ENCODE results near the gene FAM81B. TPM values are rescaled to one million over a fixed set of nuclear protein-coding genes. Genes with fewer than 3 reads are reported as not detected.
"Not testable (repeated sequence)": the region's sequence is repeated elsewhere in the genome, so short reads cannot be mapped to it uniquely, and the experiment has no call there.

Gene FAM81B, protein sequence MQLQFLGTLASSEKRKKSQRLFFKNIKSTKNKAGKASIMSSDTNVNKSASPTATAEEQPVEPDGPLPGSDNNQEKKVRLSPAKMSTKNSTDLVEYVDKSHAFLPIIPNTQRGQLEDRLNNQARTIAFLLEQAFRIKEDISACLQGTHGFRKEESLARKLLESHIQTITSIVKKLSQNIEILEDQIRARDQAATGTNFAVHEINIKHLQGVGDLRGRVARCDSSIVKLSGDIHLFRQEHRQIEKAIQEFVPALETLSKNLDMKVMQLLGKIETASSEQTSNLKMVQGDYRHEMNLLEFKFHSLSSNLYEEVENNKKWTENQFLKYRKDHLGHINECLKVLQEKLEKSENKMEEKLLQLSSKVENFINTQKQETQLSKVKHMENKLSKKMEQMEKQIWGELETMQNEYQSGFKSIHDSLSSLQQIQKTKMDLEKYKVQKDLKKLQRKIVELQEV
- polyA plus RNA-seq (2011; rRNA removed) = 0.05 TPM in 1 of 2 replicates, not detected in the other
- polyA plus RNA-seq (2012; cell fraction: cytosol; rRNA removed) = not detected in 2 replicates
- not detected in 2 replicates for polyA plus RNA-seq (2012; cell fraction: nucleus; rRNA removed)
- polyA plus RNA-seq (2017; fragmentation: RNase III; extraction: RNeasy Plus Mini Kit Qiagen cat#74134 plus additional on column Dnase treatment) = not detected in 3 replicates
- polyA minus RNA-seq (2011; rRNA and poly(A)+ RNA removed) = not detected in 2 replicates

- 55% methylated on average over 2 of the region's 2 CpGs for WGBS (ENCODE audit: missing lambda C conversion rate)
- no peak for FAIRE-seq
- DNase-seq (ENCODE audit: low read depth in 1 of 2, low spot score in 1 of 2) = no peak
- H3K9me3 ChIP-seq = no peaks in the 10 kb centered on the region
- ATAC-seq = no peak
- no peak within 1 kb of the TSS for H3K4me3 ChIP-seq
- no peak for TF ChIP-seq RFX5 (IDR thresholded peaks at IDR 0.05)
- TF ChIP-seq MYC (IDR thresholded peaks at IDR 0.05; ENCODE audit: borderline replicate concordance, low read length) = no peak
- no peak for TF ChIP-seq EHF (CRISPR knock-in tag; IDR thresholded peaks at IDR 0.05)
- no peak for TF ChIP-seq RARB (CRISPR knock-in tag; IDR thresholded peaks at IDR 0.05)
- no peak for TF ChIP-seq FOXS1 (CRISPR knock-in tag; IDR thresholded peaks at IDR 0.05)
- POLR2A ChIA-PET = no interaction called here
- H3K4me2 ChIP-seq = no peak within 1 kb of the TSS
- CTCF ChIA-PET = no interaction called here
- no peaks in the 10 kb centered on the region for H3K4me1 ChIP-seq
- H3K27ac ChIP-seq = no peak within 1 kb of the TSS
Observed at GRCh38 chr5:95390812-95391492, at the start of gene FAM81B. Gene FAM81B, plus strand, starts transcription at chr5:95391366. Its CDS starts 24 bp downstream, at chr5:95391390.

DNA sequence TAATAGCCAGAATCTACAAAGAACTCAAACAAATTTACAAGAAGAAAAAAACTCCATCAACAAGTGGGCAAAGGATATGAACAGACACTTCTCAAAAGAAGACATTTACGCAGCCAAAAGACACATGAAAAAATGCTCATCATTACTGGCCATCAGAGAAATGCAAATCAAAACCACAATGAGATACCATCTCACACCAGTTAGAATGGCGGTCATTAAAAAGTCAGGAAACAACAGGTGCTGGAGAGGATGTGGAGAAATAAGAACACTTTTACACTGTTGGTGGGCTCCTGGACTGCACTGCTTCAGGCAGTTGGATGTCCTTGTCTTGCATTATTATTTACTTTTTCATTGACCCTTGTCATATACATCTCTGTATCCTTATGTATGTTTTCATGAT is 49.7 kb upstream of the FAM81B start:
- H3K4me2 ChIP-seq; H3K4me3 ChIP-seq; H3K27ac ChIP-seq; DNase-seq (ENCODE audit: low read depth in 1 of 2, low spot score in 1 of 2); ATAC-seq; H3K9me3 ChIP-seq; POLR2A ChIA-PET; FAIRE-seq; H3K4me1 ChIP-seq: not testable (repeated sequence)
- CTCF ChIA-PET = interaction anchor here (0.6 kb wide), 1 partner anchor 69 kb away, joined by 3 read pairs; no protein-coding TSS in a partner anchor
- 34% methylated on average over 2 of the region's 2 CpGs for WGBS (ENCODE audit: missing lambda C conversion rate)

DNA sequence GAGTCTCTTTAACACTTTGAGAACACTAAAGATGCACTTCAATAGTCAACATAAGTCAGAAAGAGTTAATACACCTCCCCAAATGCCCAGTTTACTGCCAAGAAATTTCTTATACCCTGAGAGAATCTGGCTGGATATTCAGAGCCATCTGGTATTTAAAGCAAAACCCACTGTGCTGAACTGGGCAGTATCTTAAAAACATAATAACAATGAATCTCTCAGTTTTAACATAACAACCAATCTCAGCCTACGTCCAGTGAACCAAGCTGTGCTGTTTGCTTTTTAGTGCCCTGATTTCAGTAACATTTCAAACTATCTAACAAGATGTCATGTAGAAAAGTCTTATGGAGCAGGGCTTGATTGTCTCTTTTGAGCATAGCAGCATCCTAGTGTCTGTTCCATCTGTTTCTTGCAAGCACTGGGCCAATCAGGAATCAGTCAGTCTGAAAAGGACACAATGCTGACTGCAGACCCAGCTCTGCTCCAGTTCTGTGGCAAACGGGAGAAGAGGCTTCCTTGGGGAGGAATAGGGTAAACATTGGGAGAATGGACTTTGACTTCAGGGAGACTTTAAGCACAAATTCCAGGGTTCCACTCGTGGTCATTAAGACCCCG is 43.6 kb upstream of the FAM81B start:
- DNase-seq (ENCODE audit: low read depth in 1 of 2, low spot score in 1 of 2) = no peak
- ChIA-PET POLR2A (no interaction called here), CTCF (no interaction called here)
- Histone ChIP-seq H3K27ac (no peak overlapping the region), H3K4me3 (no peak overlapping the region), H3K9me3 (no peaks in the 10 kb centered on the region), H3K4me1 (no peaks in the 10 kb centered on the region), H3K4me2 (no peak overlapping the region)
- no peak for ATAC-seq
- WGBS (ENCODE audit: missing lambda C conversion rate) = 4% methylated on average over 4 of the region's 4 CpGs
- no peak for TF ChIP-seq MAX (IDR thresholded peaks at IDR 0.05)
- TF ChIP-seq HMGXB4 (CRISPR knock-in tag; IDR thresholded peaks at IDR 0.05; ENCODE audit: borderline replicate concordance) = no peak
- TF ChIP-seq ZSCAN20 (CRISPR knock-in tag; IDR thresholded peaks at IDR 0.05) = no peak
- no peak for TF ChIP-seq RFX5 (IDR thresholded peaks at IDR 0.05)
- no peak for TF ChIP-seq HES2 (IDR thresholded peaks at IDR 0.05)
- no peak for TF ChIP-seq CEBPB (IDR thresholded peaks at IDR 0.05)
- no peak for TF ChIP-seq HOXA7 (CRISPR knock-in tag; IDR thresholded peaks at IDR 0.05)
- no peak for FAIRE-seq

- H3K4me2 ChIP-seq = no peak overlapping the region
- TF ChIP-seq CBX2 (IDR thresholded peaks at IDR 0.05; ENCODE audit: borderline replicate concordance, low read depth) = no peak
- FAIRE-seq (no peak), DNase-seq (ENCODE audit: low read depth in 1 of 2, low spot score in 1 of 2) (no peak), ATAC-seq (no peak)
- no peak overlapping the region for H3K27ac ChIP-seq
- H3K4me3 ChIP-seq = no peak overlapping the region
- WGBS (ENCODE audit: missing lambda C conversion rate) = 7% methylated on average over 1 of the region's 1 CpG
- POLR2A ChIA-PET = no interaction called here
- no peaks in the 10 kb centered on the region for H3K4me1 ChIP-seq
- CTCF ChIA-PET = interaction anchor here (1.0 kb wide), 1 partner anchor 30 kb away, joined by 3 read pairs; no protein-coding TSS in a partner anchor
- H3K9me3 ChIP-seq = no peaks in the 10 kb centered on the region
Observed at GRCh38 chr5:95350631-95351030, 40.5 kb upstream of the FAM81B start.
